ENCODE data around the gene CXXC5. TPM values are rescaled to one million over a fixed set of nuclear protein-coding genes. Genes with fewer than 3 reads are reported as not detected.

CXXC5 gene
- total and polyA plus RNA-seq, 2 of the 4 experiments (the other 2 are of a cell fraction), result 24.9 to 35.7 TPM

- TF ChIP-seq CTCF (conservative IDR thresholded peaks at IDR 0.05; ENCODE audit: low read depth, low read length) (no peak), CEBPB (IDR thresholded peaks at IDR 0.05; ENCODE audit: low read depth, low read length) (no peak), RFX5 (IDR thresholded peaks at IDR 0.05; ENCODE audit: low read depth, low read length) (no peak), MAFK (IDR thresholded peaks at IDR 0.05; ENCODE audit: low read depth, low read length) (no peak), POLR2A (IDR thresholded peaks at IDR 0.05; ENCODE audit: low read depth, low read length) (no peak), USF2 (IDR thresholded peaks at IDR 0.05; ENCODE audit: low read depth, low read length) (no peak)
These were observed 59.4 kb downstream of the CXXC5 start (continued) for GRCh38 chr5:139707445-139708003.

Measured in IMR-90 (cell line).